ENCODE results near the gene SIN3B.

SIN3B gene

GRCh38 chr19:16898361-16899015, 69.3 kb downstream of the SIN3B start:
- TF ChIP-seq CTCF (conservative IDR thresholded peaks at IDR 0.05; ENCODE audit: low read depth) = no peak
- ChIA-PET CTCF (no interaction called here), POLR2A (ENCODE audit: low non-redundant PET) (interaction anchor here (0.6 kb wide), 1 partner anchor 198 kb away, joined by 3 read pairs; no protein-coding TSS in a partner anchor)
- H3K27ac ChIP-seq = no peak overlapping the region
- no peak for DNase-seq (ENCODE audit: low spot score)

GRCh38 chr19:16899566-16900075, 70.4 kb downstream of the SIN3B start:
- TF ChIP-seq CTCF (conservative IDR thresholded peaks at IDR 0.05; ENCODE audit: low read depth) = no peak; the same call in 1 of the 2 replicates
- ChIA-PET POLR2A (ENCODE audit: low non-redundant PET) (no interaction called here), CTCF (interaction anchor here (0.6 to 1.2 kb wide), 7 partner anchors 9 to 731 kb away, joined by 3 to 4 read pairs (median 3); no protein-coding TSS in a partner anchor)
- DNase-seq (ENCODE audit: low spot score) = no peak
- H3K27ac ChIP-seq = no peak overlapping the region

- ChIA-PET CTCF (no interaction called here), POLR2A (ENCODE audit: low non-redundant PET) (no interaction called here)
- no peak for DNase-seq (ENCODE audit: low spot score)
- no peak for TF ChIP-seq CTCF (conservative IDR thresholded peaks at IDR 0.05; ENCODE audit: low read depth)
- H3K27ac ChIP-seq = no peak overlapping the region
Observed at GRCh38 chr19:16901491-16902175, 72.4 kb downstream of the SIN3B start.

- no peak for DNase-seq (ENCODE audit: low spot score)
- no peak overlapping the region for H3K27ac ChIP-seq
- ChIA-PET POLR2A (ENCODE audit: low non-redundant PET) (no interaction called here), CTCF (interaction anchor here (0.8 kb wide), 1 partner anchor 150 kb away, joined by 3 read pairs; no protein-coding TSS in a partner anchor)
- no peak for TF ChIP-seq CTCF (conservative IDR thresholded peaks at IDR 0.05; ENCODE audit: low read depth)
Observed at GRCh38 chr19:16902545-16902944, 73.3 kb downstream of the SIN3B start.

GRCh38 chr19:16903347-16903746, 74.1 kb downstream of the SIN3B start:
- POLR2A ChIA-PET (ENCODE audit: low non-redundant PET) = no interaction called here
- H3K27ac ChIP-seq = no peak overlapping the region
- CTCF ChIA-PET = no interaction called here
- TF ChIP-seq CTCF (conservative IDR thresholded peaks at IDR 0.05; ENCODE audit: low read depth) = no peak
- no peak for DNase-seq (ENCODE audit: low spot score)

- ChIA-PET CTCF (interaction anchor here (0.6 kb wide), 1 partner anchor 177 kb away, joined by 3 read pairs; no protein-coding TSS in a partner anchor), POLR2A (ENCODE audit: low non-redundant PET) (no interaction called here)
- H3K27ac ChIP-seq = no peak overlapping the region
- no peak for TF ChIP-seq CTCF (conservative IDR thresholded peaks at IDR 0.05; ENCODE audit: low read depth)
- no peak for DNase-seq (ENCODE audit: low spot score)
Observed at GRCh38 chr19:16904599-16904998, 75.4 kb downstream of the SIN3B start.

Data from RWPE1 (cell line).